ENCODE data around the gene SLC37A1.

Gene SLC37A1

DNA sequence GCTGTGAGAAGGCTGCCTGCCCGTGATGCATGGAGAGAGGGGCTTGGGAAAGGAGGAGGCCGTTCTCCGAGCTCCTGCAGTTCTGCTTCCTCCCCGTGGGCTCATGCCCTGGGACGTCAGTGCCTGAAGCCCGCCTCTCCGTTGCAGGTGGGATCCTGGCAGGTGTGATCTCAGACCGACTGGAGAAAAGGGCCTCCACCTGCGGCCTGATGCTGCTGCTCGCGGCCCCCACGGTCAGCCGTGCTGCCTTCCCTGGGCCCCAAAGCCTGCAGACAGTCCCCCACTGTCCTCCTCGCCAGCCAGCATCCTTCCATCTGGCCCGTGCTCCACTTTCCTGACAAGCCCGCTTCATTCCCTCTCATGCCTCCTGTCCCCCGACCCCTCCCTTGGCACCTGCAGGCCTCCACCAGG lies 50.9 kb downstream of the SLC37A1 start:
- no peak for DNase-seq

DNA sequence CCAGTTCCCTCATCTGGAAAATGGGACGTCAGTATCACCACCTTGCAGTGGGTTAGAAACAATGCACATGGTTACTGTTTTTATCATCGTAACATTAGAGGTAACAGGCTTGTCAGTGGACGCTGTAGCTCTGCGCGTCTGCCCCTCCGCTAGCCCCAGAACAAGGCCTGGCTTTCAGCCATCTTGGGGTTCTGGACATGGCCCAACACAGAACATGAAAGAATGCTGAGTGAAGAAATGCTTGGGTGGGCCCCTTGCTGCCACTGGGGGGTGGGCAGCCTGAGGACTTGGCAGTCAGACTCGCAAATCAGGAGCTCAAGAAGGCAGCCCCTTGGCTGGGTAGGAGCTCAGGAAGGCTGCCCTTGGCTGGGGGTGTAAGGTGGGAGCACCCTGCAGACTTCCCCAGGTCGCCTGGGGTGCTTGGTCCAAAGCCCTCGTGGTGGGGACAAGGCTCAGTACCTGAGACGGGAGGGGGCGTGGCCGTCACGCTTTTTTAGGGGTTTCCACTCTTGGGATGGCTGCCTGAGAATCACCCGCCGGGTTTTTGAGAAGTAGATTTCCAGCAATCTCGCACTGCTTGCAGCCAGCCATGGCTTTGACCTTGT lies 51.7 kb downstream of the SLC37A1 start:
- DNase-seq = no peak

DNA sequence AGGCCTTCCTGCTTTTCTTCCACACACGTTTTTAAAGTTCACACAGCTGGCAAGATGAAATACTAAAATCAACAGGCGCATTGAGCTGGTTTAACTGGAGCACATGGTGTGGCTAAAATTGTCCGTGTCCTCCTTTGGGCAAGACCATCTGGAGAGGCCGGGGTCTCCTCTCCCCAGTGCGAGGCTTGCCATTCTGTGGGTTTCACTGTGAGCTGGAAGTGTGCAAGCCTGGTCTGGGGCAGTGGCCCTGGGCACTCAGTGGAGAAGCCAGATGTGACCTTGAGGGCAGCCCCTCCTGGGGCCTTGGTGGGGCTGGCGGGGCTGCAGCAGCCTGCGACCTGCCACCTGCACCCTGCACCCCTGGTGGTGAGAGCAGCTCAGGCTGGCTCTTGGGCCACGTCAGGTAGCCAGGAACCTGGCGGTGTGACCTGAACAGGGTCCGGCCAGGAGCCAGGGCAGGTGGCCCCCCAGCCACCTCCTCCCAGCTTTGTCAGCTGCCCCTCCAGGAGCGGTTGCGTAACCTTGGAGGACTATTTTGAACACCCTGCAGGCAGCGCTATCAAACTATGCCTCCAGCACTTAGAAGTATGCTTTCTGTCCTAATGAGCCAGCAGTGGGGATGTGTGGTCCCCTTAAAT lies 52.4 kb downstream of the SLC37A1 start:
- DNase-seq = no peak

DNA sequence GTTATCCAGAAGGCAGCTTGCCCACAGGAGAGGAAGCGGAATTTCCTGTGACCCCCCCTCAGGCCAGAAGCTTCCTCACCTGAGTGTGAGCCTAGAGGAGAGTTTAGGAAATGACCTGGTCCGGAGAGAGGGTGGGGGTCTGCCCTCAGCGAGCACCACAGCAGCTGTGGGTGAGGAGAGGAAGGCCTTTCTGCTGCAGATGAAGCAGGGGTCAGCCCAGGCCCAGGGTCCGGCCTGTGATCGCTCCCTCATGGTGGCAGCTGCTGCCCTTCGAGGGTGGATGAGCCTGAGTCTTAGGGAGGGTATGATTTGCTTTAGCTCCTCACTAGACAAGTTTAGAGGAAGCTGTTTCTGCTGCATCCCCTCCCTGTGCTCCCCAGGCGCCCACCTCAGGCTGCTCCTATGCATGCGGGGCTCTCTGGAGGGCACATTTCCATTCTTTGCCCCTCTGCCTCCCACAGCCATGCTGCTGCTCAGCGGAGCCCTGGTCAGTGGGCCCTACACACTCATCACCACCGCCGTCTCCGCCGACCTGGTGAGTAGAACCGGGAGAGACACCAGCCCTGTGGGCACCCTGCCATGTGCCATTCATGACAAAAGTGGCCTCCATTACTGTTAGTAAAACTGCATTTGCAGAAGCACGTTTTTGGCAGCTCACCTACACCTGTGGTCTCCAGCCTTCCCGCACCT lies 53.0 kb downstream of the SLC37A1 start:
- no peak for DNase-seq

DNA sequence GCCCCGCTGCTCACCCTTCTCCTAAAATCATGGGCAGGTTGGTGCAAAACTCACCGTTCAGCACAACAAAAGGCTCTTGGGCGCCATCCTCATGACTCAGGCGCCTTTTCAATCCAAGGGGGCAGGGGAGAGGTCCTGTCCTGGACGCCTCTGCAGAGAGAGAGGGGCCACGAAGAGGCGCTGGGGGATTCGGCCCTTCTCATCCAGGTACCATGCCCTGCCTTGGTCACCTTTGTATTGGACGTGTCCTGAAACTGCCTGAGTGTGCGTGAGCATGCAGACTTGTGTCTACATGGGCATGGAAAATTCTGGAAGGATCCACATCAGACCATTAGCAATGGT lies 53.5 kb downstream of the SLC37A1 start:
- DNase-seq = no peak

DNA sequence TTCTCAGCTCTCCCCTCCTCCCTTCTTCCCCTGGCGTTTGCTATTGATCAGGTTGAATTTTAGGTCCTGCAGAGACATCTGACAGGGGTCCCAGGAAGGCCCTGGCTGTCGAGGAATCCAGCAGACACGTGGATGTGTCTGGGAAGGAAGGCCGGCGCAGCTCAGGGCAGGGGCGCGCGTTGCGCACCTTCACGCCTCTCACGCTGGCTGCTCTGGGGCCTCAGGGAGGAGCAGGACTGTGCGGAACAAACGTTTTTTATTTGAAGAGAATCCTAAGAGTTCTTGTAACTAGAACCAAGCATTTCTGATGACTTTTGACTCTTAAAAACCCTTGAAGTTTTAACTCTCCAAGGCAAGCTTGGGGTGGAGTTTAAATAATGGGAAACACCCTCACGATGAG lies 54.2 kb downstream of the SLC37A1 start:
- DNase-seq = no peak

DNA sequence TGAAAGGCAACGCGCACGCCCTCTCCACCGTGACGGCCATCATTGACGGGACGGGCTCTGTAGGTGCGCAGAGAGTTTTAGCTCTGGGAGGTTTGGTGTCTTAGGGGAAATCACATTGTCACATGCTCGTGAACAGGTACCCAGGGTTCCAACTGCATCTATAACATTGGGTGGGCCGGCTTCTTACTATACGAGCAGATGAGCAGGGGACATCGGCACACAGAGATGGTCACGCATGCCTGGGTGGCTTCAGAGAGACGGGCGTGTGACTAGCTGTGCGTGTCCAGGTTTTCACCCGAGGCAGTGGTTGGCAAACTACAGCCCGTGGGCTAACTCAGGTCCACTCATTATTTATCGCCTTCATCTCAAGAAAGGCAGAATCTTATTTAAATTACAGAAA lies 54.7 kb downstream of the SLC37A1 start:
- DNase-seq = no peak

DNA sequence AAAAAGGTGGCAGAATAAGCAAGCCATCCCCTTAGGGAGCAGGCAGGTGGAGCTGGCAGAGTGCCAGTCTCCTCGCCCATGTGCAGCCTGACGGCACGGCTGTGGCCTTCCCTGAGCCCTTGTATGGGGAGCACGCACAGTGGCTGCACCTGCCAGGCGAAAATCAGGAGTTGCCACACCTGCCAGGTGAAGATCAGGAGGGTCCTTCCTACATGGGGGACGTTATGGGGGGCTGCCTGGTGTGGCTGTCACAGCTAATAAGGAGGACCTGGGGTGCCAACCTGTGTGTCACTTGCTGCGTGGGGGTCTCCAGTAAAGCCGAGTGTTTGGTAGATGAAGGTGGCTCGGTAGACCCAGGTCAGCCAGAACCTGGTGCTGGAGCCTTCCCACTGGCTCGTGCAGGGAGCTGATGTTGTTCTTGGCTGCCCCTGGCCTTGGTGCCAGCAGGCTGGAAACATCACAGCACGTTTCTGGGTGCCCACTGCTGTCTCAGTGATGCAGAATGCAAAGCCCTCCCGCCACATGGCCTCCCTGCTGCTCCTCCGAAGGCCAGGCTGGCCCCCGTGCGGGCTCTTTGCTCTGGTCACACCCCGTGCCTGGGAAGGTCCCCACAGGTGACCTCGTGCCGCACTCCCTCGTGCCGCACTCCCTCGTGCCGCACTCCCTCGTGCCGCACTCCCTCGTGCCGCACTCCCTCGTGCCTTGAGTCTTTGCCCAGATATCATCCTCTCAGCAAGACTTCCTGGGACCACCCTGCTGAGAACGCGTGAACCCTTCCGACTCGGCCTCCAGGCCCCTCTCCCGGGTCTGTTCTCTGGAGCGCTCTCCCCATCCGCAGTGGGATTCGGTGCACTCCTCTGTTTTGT lies 55.4 kb downstream of the SLC37A1 start:
- DNase-seq = no peak

DNA sequence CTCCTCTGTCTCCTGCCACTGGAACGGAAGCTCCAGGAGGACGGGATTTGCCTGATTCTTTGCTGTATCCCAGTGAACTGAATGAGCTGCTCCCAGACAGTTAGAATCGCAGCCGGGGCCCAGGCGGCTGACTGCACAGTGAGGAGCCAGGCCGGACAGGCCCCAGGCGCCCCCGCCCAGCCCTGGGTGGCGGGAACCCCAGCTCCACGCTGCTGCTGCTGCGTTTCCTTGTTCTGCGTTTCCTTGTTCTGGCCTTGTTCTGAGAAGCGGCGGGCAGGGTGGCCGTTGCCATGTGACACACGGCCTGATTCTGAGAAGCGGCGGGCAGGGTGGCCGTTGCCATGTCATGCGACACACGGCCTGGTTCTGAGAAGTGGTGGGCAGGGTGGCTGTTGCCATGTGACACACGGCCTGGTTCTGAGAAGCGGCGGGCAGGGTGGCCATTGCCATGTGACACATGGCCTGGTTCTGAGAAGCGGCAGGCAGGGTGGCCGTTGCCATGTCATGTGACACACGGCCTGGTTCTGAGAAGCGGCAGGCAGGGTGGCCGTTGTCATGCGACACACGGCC lies 56.2 kb downstream of the SLC37A1 start:
- DNase-seq = no peak

DNA sequence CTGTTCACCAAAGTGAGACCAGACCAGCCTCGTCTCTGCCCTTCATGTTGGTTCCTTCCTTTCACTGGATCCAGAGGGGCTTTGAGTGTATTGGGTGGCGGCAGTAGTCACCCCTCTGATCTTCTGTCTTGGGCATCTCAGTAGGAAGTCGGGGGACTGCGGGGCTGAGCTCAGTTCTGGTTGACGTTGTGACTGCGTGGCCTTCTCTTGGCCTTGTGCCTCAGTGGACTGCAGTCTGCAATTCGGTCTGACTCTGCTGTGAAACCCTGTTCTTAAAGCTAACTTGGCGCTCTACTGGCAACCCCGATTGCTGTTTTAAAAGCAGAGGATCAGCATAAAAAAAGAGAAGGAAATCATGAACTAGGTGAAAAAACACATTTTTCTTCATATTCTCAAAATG lies 56.7 kb downstream of the SLC37A1 start:
- DNase-seq = no peak

DNA sequence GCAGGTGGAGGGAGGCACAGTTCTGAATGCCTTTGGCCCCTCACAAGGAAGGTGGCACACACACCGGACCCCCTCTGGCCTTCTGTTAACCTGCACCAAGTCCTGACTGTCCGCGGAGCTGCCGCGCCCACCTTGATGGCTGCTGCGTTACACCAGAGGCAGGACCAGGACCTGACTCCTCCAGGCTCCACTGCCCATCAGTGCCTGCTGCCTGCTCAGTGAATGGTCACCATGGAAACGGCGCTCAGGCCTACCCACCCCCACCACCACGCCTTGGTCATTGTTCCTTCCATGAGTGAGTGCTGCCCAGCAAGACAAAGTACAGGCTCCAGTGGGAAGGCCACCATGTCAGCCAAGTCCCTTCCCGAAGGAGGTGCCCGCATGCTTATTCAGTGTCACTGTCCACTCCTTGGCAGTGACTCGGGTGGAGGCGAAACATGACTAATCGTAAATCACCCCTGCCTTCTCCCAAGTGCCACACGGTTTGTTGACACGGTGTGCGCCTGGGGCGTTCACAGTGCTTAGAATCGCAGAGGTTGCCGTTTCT lies 57.3 kb downstream of the SLC37A1 start:
- no peak for DNase-seq

DNA sequence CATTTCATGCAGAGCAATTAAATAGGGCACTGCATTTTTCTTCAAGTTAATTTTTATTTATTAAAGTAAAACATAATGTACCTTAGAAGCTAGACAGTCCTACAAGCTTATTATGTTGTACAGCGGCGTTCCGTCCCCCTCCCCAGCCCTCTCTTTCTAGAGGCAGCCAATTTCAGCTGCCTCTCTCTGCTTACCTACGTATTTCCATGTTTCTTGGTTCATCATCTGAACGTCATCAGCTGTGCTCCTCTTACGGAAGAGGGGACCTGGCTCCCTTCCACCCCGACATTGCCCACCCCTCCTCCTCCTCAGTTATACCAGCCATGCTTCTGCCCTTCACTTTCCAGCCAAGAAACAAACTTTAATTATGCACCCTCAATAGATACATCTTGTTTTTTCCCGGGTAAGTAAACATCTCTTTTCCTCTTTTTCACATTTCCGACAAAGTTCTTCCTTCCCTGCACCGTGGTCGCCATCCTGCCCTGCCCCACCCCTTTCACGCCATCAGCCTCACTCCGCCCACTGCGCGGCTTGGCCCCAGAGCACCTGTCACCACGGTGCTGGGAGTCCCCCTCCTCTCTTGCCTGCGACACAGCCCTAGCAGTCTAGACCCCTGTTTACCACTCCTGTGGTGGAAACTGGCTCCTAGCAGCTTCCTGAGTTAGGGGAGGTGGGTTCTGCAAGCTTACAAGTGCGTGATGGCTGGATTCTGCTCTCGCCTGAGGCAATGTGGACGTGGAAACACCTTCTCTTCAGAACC lies 57.9 kb downstream of the SLC37A1 start:
- no peak for DNase-seq

DNA sequence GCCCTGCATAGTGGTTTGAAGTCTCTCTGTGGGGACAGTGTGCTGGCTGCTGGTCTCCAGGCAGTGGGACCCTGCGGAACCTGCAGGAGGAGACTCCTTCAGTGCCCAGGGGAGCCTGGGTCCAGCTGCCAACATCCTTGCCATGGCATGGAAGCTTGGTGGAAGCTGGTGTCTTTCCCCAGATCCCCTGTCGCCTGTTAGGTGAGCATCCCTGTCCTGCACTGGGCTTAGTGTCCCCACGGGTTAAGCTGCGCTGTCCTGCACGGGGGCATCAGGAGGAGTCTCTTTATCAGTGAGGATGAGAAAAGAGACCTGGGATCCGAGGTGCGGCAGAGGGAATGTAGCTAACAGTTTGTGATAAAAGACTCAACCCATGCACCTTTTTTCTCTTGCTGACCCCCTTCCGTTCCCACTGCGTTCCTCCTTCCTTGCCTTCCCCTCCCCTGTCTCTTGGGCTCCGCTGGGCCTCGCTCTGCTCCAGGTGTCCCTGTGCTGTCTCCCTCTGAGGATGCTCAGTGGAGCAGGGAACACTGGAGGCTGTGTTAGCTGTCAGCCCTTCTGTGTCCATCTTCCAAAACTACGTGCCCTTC lies 59.3 kb downstream of the SLC37A1 start:
- DNase-seq = no peak

DNA sequence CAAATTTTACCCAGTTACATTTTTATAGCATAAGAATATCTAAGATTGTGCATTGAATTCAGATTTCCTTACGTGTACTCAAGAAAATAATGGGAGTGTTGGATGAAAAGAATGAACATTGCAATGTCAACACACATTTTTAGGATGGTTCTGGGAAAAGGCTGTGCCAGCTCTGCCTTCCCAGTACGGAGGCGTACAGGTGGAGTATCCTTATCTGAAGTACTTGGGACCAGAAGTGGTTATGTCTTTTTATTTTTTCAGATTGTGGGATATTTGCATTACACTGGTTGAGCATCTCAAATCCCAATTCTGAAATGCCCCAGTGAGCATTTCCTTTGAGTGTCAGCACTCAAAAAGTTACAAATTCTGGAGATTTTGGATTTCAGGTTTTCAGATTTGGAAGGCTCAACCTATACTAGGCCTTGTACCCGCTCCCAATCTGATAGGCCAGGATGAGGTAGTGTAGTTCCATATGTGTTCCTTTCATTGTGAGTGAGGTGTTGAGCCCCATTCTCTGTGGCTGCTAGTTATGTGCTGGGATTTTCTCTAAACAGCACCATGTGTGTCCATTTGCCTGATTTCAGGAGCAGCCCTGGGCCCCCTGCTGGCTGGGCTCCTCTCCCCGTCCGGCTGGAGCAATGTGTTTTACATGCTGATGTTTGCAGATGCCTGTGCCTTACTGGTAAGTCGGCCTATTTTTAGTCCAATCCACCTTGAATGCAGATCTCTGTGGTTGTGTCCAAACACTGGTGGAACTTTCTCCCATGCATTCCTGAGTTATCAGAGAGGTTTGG lies 60.8 kb downstream of the SLC37A1 start:
- DNase-seq = no peak

DNA sequence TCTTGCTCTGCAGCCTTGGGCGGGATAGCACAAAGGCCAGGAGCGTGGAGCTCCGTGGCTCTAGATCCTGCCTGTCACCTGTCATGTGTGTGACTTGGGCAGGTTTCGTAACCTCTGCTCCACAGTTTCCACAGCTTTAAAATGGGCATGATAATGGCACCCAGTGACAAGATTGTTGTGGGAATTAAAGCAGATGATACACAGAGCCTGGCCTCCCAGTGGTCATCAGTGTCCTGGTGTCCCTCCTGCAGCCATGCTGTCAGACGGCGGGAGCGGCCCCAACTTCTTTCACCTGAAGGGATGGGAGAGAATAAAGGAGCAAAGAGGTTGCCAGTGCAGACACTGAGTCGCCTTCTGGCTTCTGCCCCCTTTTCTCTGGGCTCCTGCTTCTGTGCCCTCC lies 61.5 kb downstream of the SLC37A1 start:
- no peak for DNase-seq

DNA sequence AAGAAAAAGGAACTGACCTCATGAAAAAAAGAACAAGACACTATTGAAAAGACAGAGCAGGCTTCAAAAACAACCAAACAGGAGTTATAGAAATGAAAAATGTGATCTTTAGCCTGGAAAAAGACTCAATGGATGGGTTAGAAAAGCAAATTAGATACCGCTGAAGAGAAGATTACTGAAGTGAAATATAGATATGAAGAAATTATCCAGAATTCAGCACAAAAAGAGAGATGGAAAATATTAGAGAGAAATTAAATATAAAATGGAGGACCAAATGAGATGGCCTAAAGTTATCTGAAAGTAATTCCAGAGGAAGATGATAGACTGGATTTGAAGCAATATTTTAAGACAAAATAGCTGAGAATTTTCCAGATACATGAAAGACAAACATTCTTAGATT lies 63.0 kb downstream of the SLC37A1 start:
- no peak for DNase-seq

DNA sequence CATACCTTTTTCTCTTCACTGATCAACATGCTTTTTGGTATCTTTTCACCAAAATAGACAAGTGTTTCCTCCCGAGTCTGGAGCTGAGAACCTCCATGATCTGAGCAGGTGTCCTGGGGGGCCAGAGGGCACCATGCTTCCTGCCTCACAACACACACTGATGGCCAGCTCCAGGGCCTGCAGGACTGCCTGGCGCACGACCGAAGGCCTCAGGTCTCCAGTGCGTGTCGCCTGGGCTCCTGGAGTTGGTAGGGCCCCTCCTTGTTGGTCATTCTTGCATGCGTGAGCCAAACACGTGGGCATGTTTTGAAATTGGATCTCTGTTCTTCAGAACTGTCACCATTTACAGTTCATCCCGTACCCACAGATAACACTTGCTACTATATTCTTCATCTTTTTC lies 64.4 kb downstream of the SLC37A1 start:
- DNase-seq = no peak

DNA sequence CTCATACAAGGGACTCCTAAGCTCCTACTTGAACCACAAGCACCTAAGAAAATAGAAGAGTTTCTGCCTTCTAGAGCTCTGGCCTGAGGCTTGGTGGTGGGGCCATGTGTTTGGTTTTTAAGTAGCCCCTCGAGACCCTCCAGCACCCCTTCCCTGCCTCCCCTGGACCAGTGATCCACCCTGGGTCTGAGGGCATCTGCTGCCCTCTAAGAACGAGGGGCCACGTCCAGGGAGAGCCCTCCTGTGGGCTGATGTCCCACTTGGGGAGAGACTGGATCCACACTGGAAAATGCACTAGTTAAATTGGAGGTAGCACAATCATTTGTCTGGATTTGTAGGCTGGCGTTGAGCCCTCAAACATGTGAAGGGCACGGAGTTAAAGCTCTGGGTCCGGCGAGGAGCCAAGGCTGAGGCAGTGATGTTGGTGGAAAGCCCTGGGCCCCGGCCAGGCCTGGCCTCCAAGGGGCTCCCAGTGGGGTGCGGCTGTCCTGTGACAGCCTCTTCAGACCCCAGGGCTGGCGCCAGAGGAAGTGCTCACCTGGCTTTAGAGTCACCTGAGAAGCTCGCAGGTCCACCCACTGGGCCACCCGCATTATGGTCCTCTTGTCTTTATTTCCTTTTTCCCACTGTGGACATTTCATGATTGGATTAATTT lies 65.2 kb downstream of the SLC37A1 start:
- no peak for DNase-seq

DNA sequence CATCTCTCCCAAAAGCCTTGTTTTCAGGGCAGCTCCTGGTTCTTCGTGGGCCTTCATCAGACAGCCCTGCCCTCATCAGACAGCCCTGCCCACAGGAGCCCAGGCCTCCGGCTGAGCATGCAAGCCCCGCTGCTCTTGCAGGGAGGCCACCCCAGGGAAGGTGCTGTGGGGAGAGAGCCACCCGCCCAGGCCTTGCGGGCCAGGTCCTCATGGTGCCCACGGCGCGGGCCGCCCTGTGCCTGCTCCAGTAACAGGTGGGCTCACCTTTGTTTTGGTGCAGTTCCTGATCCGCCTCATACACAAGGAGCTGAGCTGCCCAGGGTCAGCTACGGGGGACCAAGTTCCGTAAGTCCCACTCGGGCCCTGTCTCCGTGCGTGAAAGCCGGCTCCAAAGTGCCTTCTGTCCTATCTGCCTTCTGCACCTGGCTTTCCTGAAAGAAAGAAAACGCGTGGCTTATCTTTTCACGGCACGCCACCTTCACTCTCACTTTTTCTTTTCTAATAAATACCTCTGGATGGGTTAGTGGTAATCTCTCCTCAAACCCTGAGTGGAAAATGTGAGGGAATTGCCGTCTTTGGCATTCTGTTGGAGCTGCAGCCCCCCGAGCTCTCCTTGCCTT lies 65.9 kb downstream of the SLC37A1 start:
- no peak for DNase-seq

Measured in stimulated activated CD4-positive, alpha-beta T cell treated with anti-CD3 and anti-CD28 coated beads, Interleukin-2, amount 100 ng/mL, for 24 hours (primary cell).